H1 (cell line): ENCODE results near the gene MAGI1. TPM values are rescaled to one million over a fixed set of nuclear protein-coding genes. Genes with fewer than 3 reads are reported as not detected.

Source experiments
- CTCF ChIA-PET: fragments of 300-600 bp; sonication (Branson Sonifier 250); formaldehyde crosslinking; loops from one replicate; lab custom pipeline; 2021; ENCODE audit not compliant: partially characterized antibody; lab: Charles Lee
- POLR2A ChIA-PET: fragments of 300-600 bp; sonication (Branson Sonifier 250); formaldehyde crosslinking; loops from one replicate; lab custom pipeline; 2021; ENCODE audit warnings: inconsistent platforms; ENCODE audit not compliant: partially characterized antibody; lab: Charles Lee
- DNase-seq, 2 experiments: peaks; one replicate each; pipeline versions ENCODE4 v3.0.0 to v3.0.0-alpha.2; 2010 to 2022; ENCODE audit warnings: low spot score in 2 of 2, low read depth in 1 of 2, mixed read lengths in 1 of 2
- FAIRE-seq: peaks from 2 replicates; lab custom pipeline; 2011; peaks lifted over from hg19 to GRCh38; lab: Jason Lieb, UNC
- H2AFZ ChIP-seq: 2 replicates; pipeline ENCODE4 v1.8.1; 2012; ENCODE audit warnings: low read length, inconsistent platforms
- H2AK5ac ChIP-seq: 2 replicates; pipeline ENCODE4 v1.6.1; 2013; ENCODE audit warnings: low read depth, low read length
- H2BK120ac ChIP-seq: replicated peaks from 2 replicates; pipeline ENCODE3; 2013; ENCODE audit warnings: low read depth, low read length, inconsistent platforms
- H2BK12ac ChIP-seq: 2 replicates; pipeline ENCODE4 v1.6.1; 2013; ENCODE audit warnings: low read depth, low read length
- H2BK15ac ChIP-seq: 2 replicates; pipeline ENCODE4 v1.6.1; 2013; ENCODE audit warnings: low read length
- H2BK20ac ChIP-seq: 2 replicates; pipeline ENCODE4 v1.6.1; 2013; ENCODE audit warnings: low read length
- H2BK5ac ChIP-seq: 2 replicates; pipeline ENCODE4 v1.6.1; 2013; ENCODE audit warnings: low read depth, low read length
- H3K14ac ChIP-seq: 2 replicates; pipeline ENCODE4 v1.6.1; 2013; ENCODE audit warnings: inconsistent platforms; ENCODE audit not compliant: insufficient read length
- H3K18ac ChIP-seq: 2 replicates; pipeline ENCODE4 v1.6.1; 2013; ENCODE audit warnings: low read length; ENCODE audit errors: extremely low read depth
- H3K23ac ChIP-seq: 2 replicates; pipeline ENCODE4 v1.6.1; 2013; ENCODE audit warnings: inconsistent platforms; ENCODE audit not compliant: insufficient read length
- H3K23me2 ChIP-seq: 2 replicates; pipeline ENCODE4 v1.6.1; 2013; ENCODE audit warnings: low read depth, low read length
- H3K27ac ChIP-seq: 2 replicates; pipeline ENCODE4 v1.6.1; 2011; ENCODE audit warnings: low read depth, low read length, inconsistent platforms
- H3K27me3 ChIP-seq, 4 experiments: replicated peaks in 1 of 4; 1 replicate in 1 of 4; 2 replicates in 3 of 4; pipeline versions ENCODE4 v1.6.1 to v1.8.1; 2011 to 2013; ENCODE audit warnings: low read length in 3 of 4, mild to moderate bottlenecking in 3 of 4, inconsistent platforms in 2 of 4, mixed read lengths in 2 of 4, moderate library complexity in 1 of 4; ENCODE audit not compliant: control insufficient read depth in 3 of 4, insufficient read depth in 3 of 4; ENCODE audit errors: extremely low read depth in 1 of 4
- H3K36me3 ChIP-seq, 4 experiments: 2 replicates each; pipeline versions ENCODE4 v1.6.1 to v1.8.1; 2011 to 2013; ENCODE audit warnings: mild to moderate bottlenecking in 4 of 4, low read length in 3 of 4, moderate library complexity in 2 of 4, control low read depth in 1 of 4, inconsistent platforms in 1 of 4; ENCODE audit not compliant: insufficient read depth in 4 of 4, control insufficient read depth in 2 of 4
- H3K4ac ChIP-seq: replicated peaks from 2 replicates; pipeline ENCODE3; 2013; ENCODE audit warnings: low read length, low read depth, mixed read lengths, inconsistent platforms; ENCODE audit not compliant: insufficient read length
- H3K4me1 ChIP-seq, 4 experiments: replicated peaks in 1 of 4; 1 replicate in 1 of 4; 2 replicates in 3 of 4; pipeline versions ENCODE4 v1.6.1 to v1.8.1; 2011 to 2013; ENCODE audit warnings: low read length in 3 of 4, inconsistent platforms in 2 of 4, mixed read lengths in 1 of 4; ENCODE audit not compliant: insufficient read depth in 4 of 4, control insufficient read depth in 3 of 4
- H3K4me2 ChIP-seq, 2 experiments: 2 replicates each; pipeline versions ENCODE4 v1.6.1 to v1.8.1; 2011 to 2013; ENCODE audit warnings: low read depth in 2 of 2, low read length in 2 of 2, control low read depth in 1 of 2, inconsistent platforms in 1 of 2, mild to moderate bottlenecking in 1 of 2; ENCODE audit not compliant: insufficient read depth in 1 of 2
- H3K4me3 ChIP-seq, 4 experiments: fragments of 200-600, 300-600 bp in 1 of 4; sonication (generic), shearing (Covaris generic), sonication (Bioruptor Twin) in 1 of 4; 2 replicates each; pipeline versions ENCODE4 v1.5.1 to v1.8.1; 2011 to 2016; ENCODE audit warnings: low read length in 4 of 4, low read depth in 3 of 4, control low read depth in 2 of 4, inconsistent platforms in 2 of 4, mild to moderate bottlenecking in 2 of 4, mixed read lengths in 1 of 4, moderate library complexity in 1 of 4; ENCODE audit not compliant: insufficient read depth in 2 of 4; ENCODE audit errors: extremely low read depth in 1 of 4
- H3K56ac ChIP-seq: replicated peaks from 2 replicates; pipeline ENCODE3; 2013; ENCODE audit warnings: low read depth, mild to moderate bottlenecking, mixed read lengths, low read length, inconsistent platforms; ENCODE audit not compliant: insufficient read length
- H3K79me1 ChIP-seq: 2 replicates; pipeline ENCODE4 v1.6.1; 2013; ENCODE audit warnings: low read depth, low read length, control low read depth
- H3K79me2 ChIP-seq, 2 experiments: 2 replicates each; pipeline versions ENCODE4 v1.6.1 to v1.8.1; 2012 to 2013; ENCODE audit warnings: low read length in 2 of 2, mild to moderate bottlenecking in 2 of 2, inconsistent platforms in 1 of 2; ENCODE audit not compliant: insufficient read depth in 2 of 2, control insufficient read depth in 1 of 2
- H3K9ac ChIP-seq, 4 experiments: replicated peaks in 1 of 4; 1 replicate in 1 of 4; 2 replicates in 3 of 4; pipeline versions ENCODE4 v1.6.1 to v1.8.1; 2011 to 2013; ENCODE audit warnings: low read depth in 3 of 4, low read length in 3 of 4, control low read depth in 2 of 4, mild to moderate bottlenecking in 2 of 4, moderate library complexity in 2 of 4, inconsistent platforms in 1 of 4; ENCODE audit errors: extremely low read depth in 1 of 4
- H3K9me3 ChIP-seq, 2 experiments: 2 replicates each; pipeline versions ENCODE4 v1.6.1 to v1.8.1; 2012 to 2013; ENCODE audit warnings: mild to moderate bottlenecking in 2 of 2, moderate library complexity in 2 of 2, control low read depth in 1 of 2, inconsistent platforms in 1 of 2, low read depth in 1 of 2, low read length in 1 of 2, mixed read lengths in 1 of 2; ENCODE audit not compliant: insufficient read depth in 2 of 2
- H4K20me1 ChIP-seq, 2 experiments: replicated peaks in 1 of 2; 2 replicates each; pipeline versions ENCODE3 to v1.8.1; 2011 to 2013; ENCODE audit warnings: inconsistent platforms in 2 of 2, low read length in 2 of 2, mild to moderate bottlenecking in 1 of 2; ENCODE audit not compliant: insufficient read depth in 2 of 2, control insufficient read depth in 1 of 2
- H4K5ac ChIP-seq: 2 replicates; pipeline ENCODE4 v1.6.1; 2013; ENCODE audit warnings: low read length, low read depth, mixed read lengths, inconsistent platforms; ENCODE audit not compliant: insufficient read length
- H4K8ac ChIP-seq: 2 replicates; pipeline ENCODE4 v1.8.0; 2013; ENCODE audit warnings: mild to moderate bottlenecking, moderate library complexity, low read length, inconsistent platforms; ENCODE audit not compliant: insufficient read depth; ENCODE audit errors: extremely low read depth
- H4K91ac ChIP-seq: replicated peaks from 2 replicates; pipeline ENCODE3; 2013; ENCODE audit warnings: low read length, mixed read lengths, inconsistent platforms; ENCODE audit not compliant: insufficient read length
- ASH2L ChIP-seq: fragments of 200-600, 300-600 bp; sonication (generic); IDR thresholded peaks from one replicate; pipeline ENCODE4 v1.7.1; 2017; ENCODE audit warnings: low read length
- CBX5 ChIP-seq: fragments of 300-800, 300-1000 bp; sonication (generic); IDR thresholded peaks from 2 replicates; pipeline ENCODE4 v1.7.1; 2016; ENCODE audit warnings: antibody characterized with exemption, low read length, low read depth
- CHD1 ChIP-seq: IDR thresholded peaks from 2 replicates; pipeline ENCODE4 v1.6.1; 2012; ENCODE audit warnings: low read depth, low read length, improper control_type of control experiment
- SP4 ChIP-seq: IDR thresholded peaks from 2 replicates; pipeline ENCODE4 v1.6.1; 2012; ENCODE audit warnings: low read length, inconsistent platforms
- ZNF274 ChIP-seq: IDR thresholded peaks from 2 replicates; pipeline ENCODE4 v1.7.0; 2012; ENCODE audit warnings: low read length, borderline replicate concordance; ENCODE audit errors: extremely low read depth
- WGBS, 2 experiments: shearing (Covaris generic) in 1 of 2; methylation state at CpG; one replicate each; pipeline versions ENCODE4 v1.1.6 to v1.1.7; 2013 to 2015; ENCODE audit warnings: low lambda C conversion rate in 2 of 2, mixed read lengths in 2 of 2, inconsistent platforms in 1 of 2, low coverage in 1 of 2, missing lambda C conversion rate in 1 of 2; ENCODE audit not compliant: insufficient replicate concordance in 2 of 2, insufficient coverage in 1 of 2, insufficient read length in 1 of 2; ENCODE audit errors: extremely low coverage in 1 of 2, missing lambda C conversion rate in 1 of 2; 5-methylcytosine and 5-hydroxymethylcytosine counted together
- polyA plus RNA-seq, 7 experiments: library from polyadenylated mRNA; depleted of rRNA in 3 of 7; stranded (reverse) in 5 of 7; unstranded in 2 of 7; fragments of >200 nt in 5 of 7; fragments of 200-250 nt in 2 of 7; gene quantifications; 1 replicate in 5 of 7; 2 replicates in 1 of 7; 4 replicates in 1 of 7; pipeline versions ENCODE4 v1.2.1 to v1.2.3, GENCODE V29; 2011 to 2013; ENCODE audit warnings: missing spikeins in 2 of 7, mixed read lengths in 2 of 7
- total RNA-seq: library from RNA; stranded (reverse); fragmentation: NEBNext Ultra II Directional; extraction: Animal tissue kit (Norgen Biotek cat#: 25700); gene quantifications from 2 replicates; pipeline ENCODE4 v1.2.1, GENCODE V29; 2021

The MAGI1 gene
- total and polyA plus RNA-seq, 2 of the 8 experiments (the other 6 are each of a cell fraction or from before 2014, with no cell fraction given), result 19.8 to 78.0 TPM

- Histone ChIP-seq H4K91ac (no peak overlapping the region), H4K8ac (no peak overlapping the region), H3K18ac (no peak overlapping the region), H3K27me3 (no peaks in the 10 kb centered on the region), H3K23me2 (no peaks in the 10 kb centered on the region; the same call in 1 of the 2 replicates), H3K79me1 (no peaks in the 10 kb centered on the region; the same call in 1 of the 2 replicates), H3K4me2 (no peak overlapping the region), H2BK15ac (no peak overlapping the region), H2BK120ac (no peak overlapping the region), H3K27ac (no peak overlapping the region), H2BK5ac (no peak overlapping the region), H3K4ac (no peak overlapping the region), H3K9ac (no peak overlapping the region), H2AFZ (no peak overlapping the region), H4K20me1 (peaks cover 0 to 5% of the 10 kb centered on the region in 2 experiments), H3K14ac (no peak overlapping the region), H3K56ac (no peak overlapping the region), H4K5ac (no peak overlapping the region), H3K4me3 (no peak overlapping the region), H2BK20ac (no peak overlapping the region), H3K4me1 (peaks cover 0 to 11% (median 7%) of the 10 kb centered on the region in 4 experiments; a peak in 2 of 7 replicates), H2AK5ac (no peak overlapping the region), H3K79me2 (peaks cover 0 to 7% of the 10 kb centered on the region in 2 experiments; a peak in 2 of 4 replicates), H3K23ac (no peak overlapping the region), H3K36me3 (no peaks in the 10 kb centered on the region), H3K9me3 (no peaks in the 10 kb centered on the region), H2BK12ac (no peak overlapping the region)
- CTCF ChIA-PET, result interaction anchor here (0.6 to 1.5 kb wide), 5 partner anchors 26 to 1280 kb away, joined by 3 to 5 read pairs (median 4); no protein-coding TSS in a partner anchor
- TF ChIP-seq CHD1, result no peak
- TF ChIP-seq SP4, result no peak
- TF ChIP-seq ZNF274, result no peak
- TF ChIP-seq ASH2L, result no peak
- no peak for TF ChIP-seq CBX5
- DNase-seq (no peak), FAIRE-seq (no peak)
- POLR2A ChIA-PET, result no interaction called here
- WGBS, 2 experiments, result 87% methylated on average over 4 of the region's 4 CpGs; no CpG with 5 or more reads in 1 of the 2 experiments
Observed at GRCh38 chr3:65811086-65811761, 227.5 kb downstream of the MAGI1 start.
